NCI-H1694 treated with DMSO at 0.1 percent for 48 hours (cell line): ENCODE measurements around the gene CAMSAP1.
"Not testable (repeated sequence)": the region's sequence is repeated elsewhere in the genome, so short reads cannot be mapped to it uniquely, and the experiment has no call there.

Source experiments
- DNase-seq: peaks from one replicate; lab custom pipeline; 2025; lab: John Stamatoyannopoulos, UW

Gene CAMSAP1

DNA sequence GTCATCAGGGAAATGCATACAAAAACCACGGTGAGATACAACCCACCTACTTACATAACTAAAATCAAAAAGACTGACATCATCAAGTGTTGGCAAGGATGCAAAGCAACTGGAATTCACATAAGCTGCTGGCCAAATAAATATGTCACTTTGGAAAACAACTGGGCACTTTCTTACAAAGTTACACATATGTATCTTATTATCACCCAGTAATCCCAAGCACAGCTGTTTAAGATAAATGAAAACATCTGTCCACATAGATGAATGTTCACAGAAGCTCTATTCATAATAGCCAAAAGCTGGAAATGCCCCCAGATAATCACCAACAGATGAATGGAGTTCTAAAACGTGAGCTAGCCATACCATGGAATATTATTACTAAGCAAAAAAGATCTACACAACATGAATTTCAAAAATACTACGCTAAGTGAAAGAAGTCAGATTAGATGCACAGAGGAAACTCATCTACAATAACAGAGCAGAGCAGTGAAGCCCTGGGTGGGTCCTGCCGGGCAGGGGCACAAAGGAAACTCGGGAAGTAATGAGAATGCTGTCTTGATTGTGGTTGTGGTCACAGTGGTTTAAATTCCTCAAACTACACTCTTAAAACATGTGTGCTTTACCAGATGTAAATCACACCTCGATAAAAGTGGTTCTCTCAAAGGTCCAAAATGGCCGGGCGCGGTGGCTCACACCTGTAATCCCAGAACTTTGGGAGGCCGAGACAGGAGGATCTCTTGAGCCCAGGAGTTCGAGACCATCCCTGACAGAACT, 8.5 kb downstream of the CAMSAP1 start:
- no peak for DNase-seq

- DNase-seq = no peak
Observed at GRCh38 chr9:135896626-135897025, 10.7 kb downstream of the CAMSAP1 start.

DNA sequence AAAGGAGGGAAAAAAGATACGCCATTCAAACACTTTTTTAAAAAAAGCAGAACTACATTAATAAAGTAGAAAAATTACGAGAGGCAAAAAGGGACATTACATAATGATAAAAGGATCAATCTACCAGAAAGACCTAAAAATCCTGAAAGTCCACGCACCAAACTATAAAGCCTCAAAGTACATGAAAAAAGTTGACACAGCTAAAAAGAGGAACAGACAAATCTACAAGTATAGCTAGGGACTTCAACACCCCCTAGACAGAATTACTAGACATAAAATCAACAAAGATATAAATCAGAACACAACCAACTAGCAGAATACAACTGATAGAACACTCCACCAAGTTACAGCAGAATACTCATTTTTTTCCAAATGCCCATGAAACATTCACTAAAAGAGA, 11.1 kb downstream of the CAMSAP1 start:
- DNase-seq = no peak

GRCh38 chr9:135895202-135895848, 12.0 kb downstream of the CAMSAP1 start:
- DNase-seq = no peak

DNA sequence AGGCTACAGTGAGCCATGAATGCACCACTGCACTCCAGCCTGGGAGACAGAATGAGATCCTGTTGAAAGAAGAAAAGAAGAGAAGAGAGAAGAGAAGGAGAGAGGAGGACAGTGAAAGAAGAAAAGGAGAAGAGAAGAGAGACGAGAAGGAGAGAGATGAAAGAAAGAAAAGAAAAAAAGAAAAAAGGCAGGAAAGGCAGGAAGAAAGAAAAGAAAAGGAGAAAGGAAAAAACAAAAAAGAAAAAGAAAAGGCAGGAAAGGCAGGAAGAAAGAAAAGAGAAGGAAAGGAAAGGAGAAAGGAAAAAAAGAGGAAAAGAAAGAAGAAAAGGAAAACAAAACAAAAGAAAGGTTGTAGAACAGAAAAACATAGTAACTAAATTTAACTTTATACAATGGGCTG, 14.2 kb downstream of the CAMSAP1 start:
- DNase-seq = no peak

DNA sequence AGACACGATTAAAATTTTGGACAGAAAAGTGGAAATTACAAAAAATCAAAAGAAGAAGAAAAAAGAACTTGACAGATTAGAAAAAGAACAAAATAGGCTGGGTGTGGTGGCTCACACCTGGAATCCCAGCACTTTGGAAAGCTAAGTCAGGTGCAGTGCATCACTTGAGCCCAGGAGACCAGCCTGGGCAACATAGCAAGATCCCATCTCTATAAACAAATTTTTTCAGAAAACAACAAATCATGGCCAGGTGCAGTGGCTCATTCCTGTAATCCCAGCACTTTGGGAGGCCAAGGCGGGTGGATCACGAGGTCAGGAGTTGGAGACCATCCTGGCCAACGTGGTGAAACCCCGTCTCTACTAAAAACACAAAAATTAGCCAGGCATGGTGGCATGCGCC, 15.0 kb downstream of the CAMSAP1 start:
- not testable (repeated sequence) for DNase-seq

DNA sequence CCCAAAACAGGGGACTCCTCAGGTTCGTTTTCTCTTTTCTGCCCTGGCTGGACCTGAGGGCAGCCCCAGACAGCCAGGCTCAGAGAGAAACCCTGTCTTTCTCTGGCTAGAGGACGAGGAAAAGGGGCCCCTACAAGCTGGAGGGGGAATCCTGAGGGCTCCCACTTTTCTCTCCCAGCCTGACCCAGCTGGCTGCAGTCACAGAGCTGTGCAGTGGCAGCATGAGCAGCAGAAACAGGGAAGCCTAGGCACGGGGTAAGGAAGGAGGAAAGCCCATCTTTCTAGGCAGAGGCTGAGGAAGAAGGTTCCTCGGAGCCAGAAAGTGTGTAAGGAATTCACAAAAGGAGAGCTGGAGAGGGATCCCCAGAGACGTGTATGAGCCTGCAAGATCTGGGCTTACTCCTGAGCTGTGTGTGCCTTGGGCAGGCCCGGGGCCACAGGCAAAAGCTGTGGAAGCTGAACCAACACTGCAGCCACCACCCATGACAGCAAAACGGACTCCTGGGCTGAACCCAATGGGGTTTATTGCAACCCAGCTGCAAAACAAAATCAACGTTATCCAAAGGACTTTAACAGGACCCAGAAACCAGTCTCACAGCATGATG, 16.2 kb downstream of the CAMSAP1 start:
- DNase-seq = no peak

- DNase-seq = no peak
Observed at GRCh38 chr9:135890190-135891026, 16.9 kb downstream of the CAMSAP1 start.

GRCh38 chr9:135889564-135890189, 17.7 kb downstream of the CAMSAP1 start:
- DNase-seq = no peak

- no peak for DNase-seq
Observed at GRCh38 chr9:135888766-135889394, 18.5 kb downstream of the CAMSAP1 start.

DNA sequence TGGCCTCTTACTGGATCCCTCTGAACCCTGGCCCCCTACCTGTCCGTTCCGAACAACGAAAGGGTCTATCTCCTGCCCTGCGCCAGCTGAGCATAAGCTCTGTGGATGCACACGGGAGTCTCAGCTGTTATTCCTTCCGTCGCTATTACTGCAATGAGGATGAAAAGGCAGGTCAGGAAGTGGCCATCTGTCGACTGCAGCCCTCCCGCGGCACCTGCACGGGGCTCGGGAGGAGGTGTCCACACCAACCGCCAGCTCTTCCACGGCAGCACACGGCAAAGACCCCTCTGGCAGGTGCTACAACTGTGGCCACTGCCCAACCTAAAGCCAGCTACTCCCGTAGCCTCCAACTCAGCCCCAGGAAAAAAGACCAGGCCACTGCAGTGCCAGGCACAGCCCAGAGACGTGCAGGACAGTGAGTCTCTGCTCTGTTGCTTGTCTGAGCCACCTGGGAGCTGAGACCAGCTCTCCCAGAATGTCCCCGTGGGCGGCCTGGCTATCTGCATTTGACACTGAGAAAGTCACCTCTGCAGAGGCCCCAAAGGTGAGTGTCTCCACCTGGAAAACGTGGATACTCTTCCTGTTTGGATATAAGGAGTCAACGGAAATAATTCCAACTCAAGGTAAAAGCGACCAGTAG, 19.1 kb downstream of the CAMSAP1 start:
- DNase-seq = no peak

- DNase-seq = no peak
Observed at GRCh38 chr9:135887585-135888050, 19.7 kb downstream of the CAMSAP1 start.

GRCh38 chr9:135887021-135887507, 20.3 kb downstream of the CAMSAP1 start:
- DNase-seq = no peak

GRCh38 chr9:135886147-135886981, 21.0 kb downstream of the CAMSAP1 start:
- DNase-seq = no peak

GRCh38 chr9:135885100-135885853, 22.1 kb downstream of the CAMSAP1 start:
- DNase-seq = no peak

DNA sequence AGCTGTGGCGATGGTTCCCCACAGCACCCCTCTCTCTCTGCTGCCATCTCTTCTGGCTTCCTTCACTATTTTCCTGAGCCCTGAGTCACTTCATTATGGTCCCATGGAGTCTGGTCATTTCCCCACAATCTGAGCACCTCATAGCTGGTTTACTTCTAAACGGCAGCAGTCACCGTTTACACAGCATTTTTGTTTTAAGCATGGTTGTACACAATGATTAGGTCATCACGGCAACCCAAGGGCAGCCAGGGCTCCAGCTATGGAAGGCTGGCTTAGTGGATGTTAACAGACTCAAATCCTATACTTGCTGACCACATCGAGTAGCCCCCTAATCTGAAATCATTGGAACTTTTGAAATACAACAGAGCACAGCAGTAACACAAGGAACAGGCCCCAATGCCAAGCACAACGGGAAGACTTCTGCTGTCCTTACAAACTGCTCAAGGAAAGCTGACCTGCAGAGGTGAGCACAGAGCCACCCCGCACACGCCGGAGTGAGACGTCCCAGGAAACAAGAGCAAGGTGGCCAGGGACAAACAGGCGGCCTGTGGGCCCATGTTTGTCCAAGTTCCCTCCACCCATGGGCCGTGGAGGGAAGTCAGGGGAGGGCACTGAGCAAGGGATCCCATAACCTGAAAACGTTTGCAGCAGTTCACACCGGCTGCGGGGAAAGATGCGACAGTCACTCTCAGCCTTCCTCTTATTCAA, 22.9 kb downstream of the CAMSAP1 start:
- DNase-seq = no peak

DNA sequence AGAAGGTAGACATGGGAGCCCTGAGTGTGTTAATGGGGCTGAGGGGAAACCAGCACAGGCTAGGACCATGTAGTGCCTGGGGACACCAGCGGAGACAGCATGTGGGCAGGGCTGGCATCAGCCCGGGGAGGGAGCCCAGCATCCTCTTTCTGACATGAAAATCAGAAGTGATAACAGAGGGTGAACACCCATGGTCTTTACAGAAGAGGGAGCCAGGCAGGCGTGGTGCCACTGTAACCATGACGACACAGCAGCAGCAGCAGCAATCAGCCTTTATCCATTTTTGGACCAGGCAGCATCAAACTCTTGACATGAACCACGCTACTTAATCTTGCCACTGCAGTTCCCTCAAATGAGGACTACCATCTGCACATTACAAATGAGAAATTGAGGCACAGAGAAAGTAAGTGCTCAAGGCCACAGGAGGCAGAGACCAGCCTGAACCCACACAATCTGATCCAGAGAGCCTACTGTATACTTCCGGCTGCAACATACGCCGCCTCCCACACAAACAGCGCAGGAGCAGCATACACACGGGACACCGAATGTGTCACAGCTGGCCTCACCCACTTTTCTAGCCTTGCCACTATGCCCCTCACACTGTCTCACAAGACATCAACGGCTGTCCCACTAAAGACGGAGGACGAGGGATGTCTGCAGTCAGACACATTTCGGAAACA, 23.8 kb downstream of the CAMSAP1 start:
- no peak for DNase-seq

- DNase-seq = no peak
Observed at GRCh38 chr9:135882011-135882410, 25.3 kb downstream of the CAMSAP1 start.
